ENCODE measurements around the gene HSP90AB1. TPM values are rescaled to one million over a fixed set of nuclear protein-coding genes. Genes with fewer than 3 reads are reported as not detected.

Gene HSP90AB1
- polyA plus RNA-seq, 1 donor from 2014 or later = 522 TPM

GRCh38 chr6:44298864-44299263 lies 52.0 kb downstream of the HSP90AB1 start:
- Histone ChIP-seq H3F3A (ENCODE audit: insufficient read depth, low read length, poor library complexity, severe bottlenecking) (no peaks in the 10 kb centered on the region), H4K20me1 (ENCODE audit: insufficient read depth) (no peaks in the 10 kb centered on the region), H3K9me3 (ENCODE audit: low read length) (no peaks in the 10 kb centered on the region), H2AFZ (ENCODE audit: low read depth, low read length) (no peak overlapping the region), H3K27ac (ENCODE audit: low read length) (no peak overlapping the region), H3K36me3 (ENCODE audit: insufficient read depth, low read length) (no peaks in the 10 kb centered on the region), H3K9ac (ENCODE audit: low read length) (no peak overlapping the region), H3K4me3 (ENCODE audit: low read length) (no peak overlapping the region), H3K79me2 (replicated peaks; ENCODE audit: insufficient read depth, low read length) (no peaks in the 10 kb centered on the region), H3K27me3 (ENCODE audit: insufficient read depth, low read depth, low read length) (no peaks in the 10 kb centered on the region), H3K9me2 (ENCODE audit: insufficient read depth, low read length) (no peaks in the 10 kb centered on the region), H3K4me2 (ENCODE audit: low read length) (no peak overlapping the region)
- no peak for TF ChIP-seq REST (IDR thresholded peaks at IDR 0.05; ENCODE audit: borderline replicate concordance)
- TF ChIP-seq EP300 (conservative IDR thresholded peaks at IDR 0.05; ENCODE audit: poor library complexity, severe bottlenecking) = no peak
- no peak for TF ChIP-seq RAD21 (conservative IDR thresholded peaks at IDR 0.05)
- no peak for TF ChIP-seq MXI1 (conservative IDR thresholded peaks at IDR 0.05; ENCODE audit: poor library complexity, severe bottlenecking)
- no peak for TF ChIP-seq CTCF (IDR thresholded peaks at IDR 0.05; ENCODE audit: poor library complexity, severe bottlenecking)
- no peak for TF ChIP-seq SMC3 (conservative IDR thresholded peaks at IDR 0.05; ENCODE audit: poor library complexity)
- no peak for TF ChIP-seq EZH2 (IDR thresholded peaks at IDR 0.05; ENCODE audit: borderline replicate concordance, insufficient read depth, low read length, poor library complexity, severe bottlenecking)
- no peak for TF ChIP-seq POLR2AphosphoS5 (IDR thresholded peaks at IDR 0.05)
- TF ChIP-seq TAF1 (IDR thresholded peaks at IDR 0.05; ENCODE audit: low read depth) = no peak

- H3K4me3 ChIP-seq (ENCODE audit: low read length) = no peak overlapping the region
- H4K20me1 ChIP-seq (ENCODE audit: insufficient read depth) = no peaks in the 10 kb centered on the region
- no peaks in the 10 kb centered on the region for H3F3A ChIP-seq (ENCODE audit: insufficient read depth, low read length, poor library complexity, severe bottlenecking)
- H3K9me2 ChIP-seq (ENCODE audit: insufficient read depth, low read length) = no peaks in the 10 kb centered on the region
- H3K79me2 ChIP-seq (replicated peaks; ENCODE audit: insufficient read depth, low read length) = no peaks in the 10 kb centered on the region
- no peaks in the 10 kb centered on the region for H3K36me3 ChIP-seq (ENCODE audit: insufficient read depth, low read length)
- TF ChIP-seq TAF1 (IDR thresholded peaks at IDR 0.05; ENCODE audit: low read depth) (no peak), POLR2AphosphoS5 (IDR thresholded peaks at IDR 0.05) (no peak), CTCF (IDR thresholded peaks at IDR 0.05; ENCODE audit: poor library complexity, severe bottlenecking) (no peak)
- no peak overlapping the region for H3K4me2 ChIP-seq (ENCODE audit: low read length)
- no peak overlapping the region for H3K27ac ChIP-seq (ENCODE audit: low read length)
- no peaks in the 10 kb centered on the region for H3K9me3 ChIP-seq (ENCODE audit: low read length)
- no peak overlapping the region for H2AFZ ChIP-seq (ENCODE audit: low read depth, low read length)
- H3K27me3 ChIP-seq (ENCODE audit: insufficient read depth, low read depth, low read length) = no peaks in the 10 kb centered on the region
- no peak overlapping the region for H3K9ac ChIP-seq (ENCODE audit: low read length)
Observed at GRCh38 chr6:44300292-44300823, 53.5 kb downstream of the HSP90AB1 start.

All from neural cell (in vitro differentiated cells).